ENCODE measurements around the gene ZBTB21.

The ZBTB21 gene

DNA sequence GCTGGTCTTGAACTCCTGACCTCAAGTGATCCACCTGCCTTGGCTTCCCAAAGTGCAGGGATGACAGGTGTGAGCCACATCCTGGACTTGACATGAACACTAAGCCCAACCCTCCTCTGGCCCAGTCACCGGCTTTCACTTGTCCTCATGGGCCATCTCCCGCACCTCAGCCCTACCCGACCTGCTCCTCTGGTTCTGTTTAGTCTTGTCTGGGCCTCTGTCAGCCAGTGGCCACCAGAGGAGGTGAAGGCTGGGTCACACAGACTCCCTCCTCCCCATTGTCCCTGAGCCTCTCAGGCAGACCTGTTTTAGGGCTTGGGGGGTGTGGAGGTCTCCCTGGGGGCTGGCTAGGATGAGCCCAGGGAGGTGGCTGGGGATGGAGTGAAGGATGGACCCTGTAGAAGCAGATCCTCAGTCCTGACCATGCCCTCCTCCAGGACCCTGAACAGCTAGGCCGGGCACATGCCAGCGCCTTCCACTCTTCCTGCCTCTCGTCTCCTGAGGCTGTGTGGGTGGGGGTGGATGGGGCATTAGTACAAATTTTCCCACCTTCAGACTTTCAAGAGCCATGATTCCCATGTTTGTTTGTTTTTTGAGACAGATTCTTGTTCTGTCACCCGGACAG is 34.8 kb upstream of the ZBTB21 start:
- H3K9me3 Mint-ChIP-seq: no peaks in the 10 kb centered on the region
- H3K36me3 Mint-ChIP-seq: no peaks in the 10 kb centered on the region
- H3K27me3 Mint-ChIP-seq: no peaks in the 10 kb centered on the region
- no peak overlapping the region for H3K4me3 Mint-ChIP-seq
- H3K4me1 Mint-ChIP-seq: peaks cover 4% of the 10 kb centered on the region
- no peak overlapping the region for H3K27ac Mint-ChIP-seq
- DNase-seq (ENCODE audit: low spot score in 2 of 2): no peak
- no peak for ATAC-seq (ENCODE audit: low read depth)

DNA sequence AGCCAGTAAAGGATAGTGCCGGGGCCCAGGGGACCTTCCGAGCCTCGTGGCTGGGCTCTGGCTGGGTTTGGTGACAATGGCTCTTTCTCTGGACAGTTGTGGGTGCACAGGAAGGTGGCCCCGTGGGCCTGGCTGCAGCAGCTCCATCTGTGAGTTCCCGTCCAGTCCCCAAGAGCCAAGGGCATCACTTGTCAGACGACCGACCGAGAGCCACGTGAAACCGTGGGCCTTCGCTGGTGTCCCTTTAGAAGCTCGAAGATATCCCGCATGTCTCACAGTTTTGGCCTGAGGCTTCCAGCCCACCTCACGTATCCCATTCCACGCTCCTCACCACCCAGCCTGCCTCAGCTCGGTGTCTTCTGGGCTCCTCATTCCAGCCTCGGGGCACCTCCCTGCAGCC is 33.8 kb upstream of the ZBTB21 start:
- Mint-ChIP-seq H3K4me3 (no peak overlapping the region), H3K9me3 (no peaks in the 10 kb centered on the region), H3K4me1 (peaks cover 4% of the 10 kb centered on the region), H3K27ac (no peak overlapping the region), H3K27me3 (no peaks in the 10 kb centered on the region), H3K36me3 (no peaks in the 10 kb centered on the region)
- ATAC-seq (ENCODE audit: low read depth): no peak
- no peak for DNase-seq (ENCODE audit: low spot score in 2 of 2)

- no peaks in the 10 kb centered on the region for H3K27me3 Mint-ChIP-seq
- H3K27ac Mint-ChIP-seq: no peak overlapping the region
- ATAC-seq (ENCODE audit: low read depth) (no peak), DNase-seq (ENCODE audit: low spot score in 2 of 2) (no peak)
- H3K4me1 Mint-ChIP-seq: peaks cover 6% of the 10 kb centered on the region
- no peaks in the 10 kb centered on the region for H3K36me3 Mint-ChIP-seq
- H3K4me3 Mint-ChIP-seq: no peak overlapping the region
- peaks cover 2% of the 10 kb centered on the region for H3K9me3 Mint-ChIP-seq
Observed at GRCh38 chr21:42043201-42043895, 33.2 kb upstream of the ZBTB21 start.

GRCh38 chr21:42042651-42043050 is 32.5 kb upstream of the ZBTB21 start:
- Mint-ChIP-seq H3K27me3 (no peaks in the 10 kb centered on the region), H3K27ac (no peak overlapping the region), H3K4me1 (peaks cover 7% of the 10 kb centered on the region), H3K4me3 (no peak overlapping the region), H3K36me3 (no peaks in the 10 kb centered on the region), H3K9me3 (peaks cover 2% of the 10 kb centered on the region)
- no peak for DNase-seq (ENCODE audit: low spot score in 2 of 2)
- no peak for ATAC-seq (ENCODE audit: low read depth)

DNA sequence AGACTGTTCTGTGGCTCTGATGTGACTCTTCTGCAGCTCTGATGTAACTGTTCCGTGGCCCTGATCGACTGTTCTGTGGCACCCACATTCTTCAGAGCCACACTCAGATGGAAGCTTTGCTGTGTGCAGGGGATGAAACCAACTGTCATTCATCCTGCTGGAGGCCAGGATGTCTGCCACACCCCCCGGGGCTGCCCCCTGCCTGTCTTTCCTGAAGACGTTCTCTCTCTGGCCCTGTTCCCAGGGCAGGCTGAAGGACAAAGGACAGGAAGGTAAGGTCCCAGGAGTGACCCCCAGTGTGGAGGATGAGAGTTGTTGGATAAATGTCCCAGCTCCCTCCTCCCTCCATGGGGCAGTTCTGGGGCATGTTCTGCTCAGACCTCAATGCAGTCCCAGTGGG is 31.6 kb upstream of the ZBTB21 start:
- no peaks in the 10 kb centered on the region for H3K36me3 Mint-ChIP-seq
- peaks cover 2% of the 10 kb centered on the region for H3K9me3 Mint-ChIP-seq
- no peaks in the 10 kb centered on the region for H3K27me3 Mint-ChIP-seq
- DNase-seq (ENCODE audit: low spot score in 2 of 2): no peak
- H3K4me3 Mint-ChIP-seq: no peak overlapping the region
- H3K27ac Mint-ChIP-seq: peak overlapping the region; percentile 58
- H3K4me1 Mint-ChIP-seq: peaks cover 10% of the 10 kb centered on the region
- ATAC-seq (ENCODE audit: low read depth): no peak

- H3K4me1 Mint-ChIP-seq: peaks cover 10% of the 10 kb centered on the region
- no peaks in the 10 kb centered on the region for H3K27me3 Mint-ChIP-seq
- DNase-seq (ENCODE audit: low spot score in 2 of 2) (no peak), ATAC-seq (ENCODE audit: low read depth) (no peak)
- peaks cover 2% of the 10 kb centered on the region for H3K9me3 Mint-ChIP-seq
- H3K36me3 Mint-ChIP-seq: no peaks in the 10 kb centered on the region
- H3K4me3 Mint-ChIP-seq: no peak overlapping the region
- H3K27ac Mint-ChIP-seq: peak overlapping the region; percentile 58
Observed at GRCh38 chr21:42041246-42041645, 31.1 kb upstream of the ZBTB21 start.

DNA sequence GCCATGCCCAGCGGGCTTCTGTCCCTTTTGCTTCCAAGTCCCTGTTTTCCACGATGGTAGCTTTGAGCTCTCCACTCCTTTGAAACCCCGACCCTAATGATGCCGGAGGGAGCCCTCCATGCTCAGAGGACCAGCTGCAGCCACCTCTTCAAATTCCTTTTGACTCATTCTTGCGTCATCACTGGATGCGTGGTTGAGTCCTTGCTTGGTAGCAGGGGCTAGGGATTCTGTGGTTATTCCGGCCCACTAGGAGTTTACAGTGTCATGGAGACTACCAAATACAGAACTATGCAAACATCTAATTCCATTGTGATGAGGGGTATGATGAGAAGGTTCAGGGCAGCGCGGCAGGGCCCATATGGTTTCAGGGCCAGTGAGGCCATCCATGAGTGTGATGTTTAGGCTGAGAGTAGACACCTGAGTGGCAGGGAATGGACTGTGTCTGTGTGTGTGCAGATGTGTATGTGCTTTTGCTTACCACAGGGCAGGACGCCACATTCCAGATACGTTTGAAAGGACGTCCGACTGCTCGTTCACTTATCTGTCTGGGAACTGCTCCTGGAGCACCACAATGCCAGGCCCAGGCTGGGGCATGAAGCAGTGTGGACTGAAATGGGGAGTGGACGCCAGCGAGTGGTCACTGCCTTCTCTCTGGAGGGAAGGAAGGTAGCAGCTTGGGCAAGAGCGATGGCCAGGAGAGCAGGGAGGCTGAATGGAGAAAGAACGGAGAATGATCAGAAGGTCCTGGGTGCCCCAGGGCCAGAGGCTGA is 30.4 kb upstream of the ZBTB21 start:
- DNase-seq (ENCODE audit: low spot score in 2 of 2) (no peak), ATAC-seq (ENCODE audit: low read depth) (no peak)
- Mint-ChIP-seq H3K4me3 (no peak overlapping the region), H3K9me3 (peaks cover 2% of the 10 kb centered on the region), H3K4me1 (peaks cover 10% of the 10 kb centered on the region), H3K27me3 (no peaks in the 10 kb centered on the region), H3K36me3 (no peaks in the 10 kb centered on the region), H3K27ac (no peak overlapping the region)

DNA sequence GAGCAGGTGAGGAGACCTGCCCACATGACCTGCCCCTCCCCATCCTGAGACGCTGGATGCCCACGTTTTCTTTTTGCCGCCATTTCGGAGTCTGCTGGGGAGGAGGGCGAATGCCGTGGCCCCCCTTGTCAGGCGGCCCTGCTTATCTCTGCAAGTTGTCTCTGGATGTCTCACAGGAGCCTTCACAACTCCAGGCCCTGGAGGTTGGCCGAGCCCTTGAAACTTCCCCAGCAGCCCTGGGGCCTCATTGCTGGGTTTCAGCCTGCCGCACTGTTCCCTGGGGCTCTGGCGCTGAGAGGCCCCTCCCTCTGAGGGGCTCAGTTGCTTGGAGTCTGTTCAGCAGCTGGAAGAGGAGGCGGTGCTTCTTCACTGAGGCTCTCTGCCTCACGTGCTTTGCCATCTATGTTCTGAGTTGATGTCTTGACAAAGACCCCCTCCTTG is 29.8 kb upstream of the ZBTB21 start:
- no peak overlapping the region for H3K4me3 Mint-ChIP-seq
- H3K9me3 Mint-ChIP-seq: peaks cover 2% of the 10 kb centered on the region
- no peak overlapping the region for H3K27ac Mint-ChIP-seq
- no peaks in the 10 kb centered on the region for H3K27me3 Mint-ChIP-seq
- peaks cover 12% of the 10 kb centered on the region for H3K4me1 Mint-ChIP-seq
- no peak for DNase-seq (ENCODE audit: low spot score in 2 of 2)
- H3K36me3 Mint-ChIP-seq: peaks cover 2% of the 10 kb centered on the region
- ATAC-seq (ENCODE audit: low read depth): no peak

DNA sequence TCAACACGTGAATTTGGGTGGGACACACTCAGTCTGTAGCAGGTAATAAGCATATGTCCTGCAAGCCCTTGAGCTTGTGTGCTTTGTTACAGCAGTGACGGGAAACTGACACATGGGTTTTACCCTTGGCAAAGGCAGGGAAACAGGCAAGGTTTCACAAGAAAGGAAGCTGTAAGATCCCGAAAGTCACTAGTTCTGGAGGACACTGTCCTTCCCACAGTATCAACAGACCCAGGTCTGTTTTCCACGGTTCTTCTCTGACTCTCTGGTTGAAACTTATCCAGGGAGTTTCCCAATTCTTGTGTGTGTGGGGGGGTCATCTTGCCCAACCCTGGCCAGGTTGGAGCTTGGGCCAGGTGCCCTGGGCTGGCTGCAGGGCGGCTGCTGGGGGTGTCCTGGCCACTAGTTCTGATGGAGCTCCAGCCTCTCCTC is 29.3 kb upstream of the ZBTB21 start:
- Mint-ChIP-seq H3K4me3 (no peak overlapping the region), H3K27me3 (no peaks in the 10 kb centered on the region), H3K36me3 (peaks cover 2% of the 10 kb centered on the region), H3K4me1 (peaks cover 14% of the 10 kb centered on the region), H3K27ac (no peak overlapping the region), H3K9me3 (peaks cover 2% of the 10 kb centered on the region)
- DNase-seq (ENCODE audit: low spot score in 2 of 2) (no peak), ATAC-seq (ENCODE audit: low read depth) (no peak)

DNA sequence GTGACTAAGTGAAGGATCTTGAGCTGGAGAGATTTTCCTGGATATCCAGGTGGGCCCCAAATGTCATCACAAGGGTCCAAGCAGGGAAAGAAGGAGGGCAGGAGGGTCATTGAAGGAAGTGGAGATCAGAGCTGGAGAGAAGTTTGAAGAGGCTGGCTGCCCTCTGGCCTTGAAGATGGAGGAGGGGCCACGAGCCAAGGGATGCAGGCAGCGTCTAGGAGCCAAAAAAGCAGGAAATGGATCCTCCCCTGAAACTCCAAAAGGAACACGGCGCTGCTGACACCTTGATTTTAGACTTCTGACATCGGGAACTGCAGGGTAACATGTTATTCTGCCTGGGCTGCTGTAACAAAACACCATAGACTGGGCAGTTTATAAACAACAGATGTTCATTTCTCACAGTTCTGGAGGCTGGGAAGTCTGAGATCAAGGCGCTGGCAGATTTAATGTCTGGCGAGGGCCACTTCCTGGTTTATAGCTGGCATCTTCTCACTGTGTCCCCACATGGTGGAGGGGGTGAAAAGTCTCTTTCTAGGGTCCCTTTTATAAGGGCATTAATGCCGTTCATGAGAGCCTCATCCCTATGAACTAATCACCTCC is 28.8 kb upstream of the ZBTB21 start:
- peaks cover 2% of the 10 kb centered on the region for H3K9me3 Mint-ChIP-seq
- peaks cover 2% of the 10 kb centered on the region for H3K36me3 Mint-ChIP-seq
- no peak overlapping the region for H3K27ac Mint-ChIP-seq
- DNase-seq (ENCODE audit: low spot score in 2 of 2): no peak
- no peak for ATAC-seq (ENCODE audit: low read depth)
- H3K4me1 Mint-ChIP-seq: peaks cover 14% of the 10 kb centered on the region
- H3K4me3 Mint-ChIP-seq: no peak overlapping the region
- no peaks in the 10 kb centered on the region for H3K27me3 Mint-ChIP-seq

- H3K36me3 Mint-ChIP-seq: peaks cover 2% of the 10 kb centered on the region
- H3K27me3 Mint-ChIP-seq: no peaks in the 10 kb centered on the region
- H3K27ac Mint-ChIP-seq: no peak overlapping the region
- ATAC-seq (ENCODE audit: low read depth) (no peak), DNase-seq (ENCODE audit: low spot score in 2 of 2) (no peak)
- H3K9me3 Mint-ChIP-seq: peaks cover 2% of the 10 kb centered on the region
- peaks cover 14% of the 10 kb centered on the region for H3K4me1 Mint-ChIP-seq
- H3K4me3 Mint-ChIP-seq: no peak overlapping the region
Observed at GRCh38 chr21:42038393-42038792, 28.2 kb upstream of the ZBTB21 start.

DNA sequence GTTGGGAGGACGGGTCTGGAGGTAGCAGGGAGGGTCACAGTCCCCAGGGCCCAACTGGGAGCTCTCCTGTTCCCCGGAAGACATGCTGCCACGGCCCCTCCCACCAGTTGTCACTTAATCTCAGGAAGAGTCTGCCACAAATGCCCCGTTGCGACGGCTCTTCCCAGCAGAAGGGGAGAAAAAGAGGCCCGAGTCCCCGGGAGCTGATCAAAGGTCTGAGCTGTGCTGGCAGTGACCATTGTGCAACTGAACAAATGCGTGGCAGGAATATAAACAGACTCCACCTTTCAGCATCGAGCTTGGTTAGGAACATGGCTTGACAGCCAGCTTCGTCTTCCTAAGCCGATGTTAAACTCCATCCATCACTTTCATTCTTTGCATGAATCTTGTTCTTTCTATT is 27.8 kb upstream of the ZBTB21 start:
- peaks cover 14% of the 10 kb centered on the region for H3K4me1 Mint-ChIP-seq
- ATAC-seq (ENCODE audit: low read depth) (no peak), DNase-seq (ENCODE audit: low spot score in 2 of 2) (no peak)
- H3K27ac Mint-ChIP-seq: no peak overlapping the region
- H3K27me3 Mint-ChIP-seq: no peaks in the 10 kb centered on the region
- H3K4me3 Mint-ChIP-seq: no peak overlapping the region
- H3K36me3 Mint-ChIP-seq: peaks cover 2% of the 10 kb centered on the region
- H3K9me3 Mint-ChIP-seq: peaks cover 2% of the 10 kb centered on the region

DNA sequence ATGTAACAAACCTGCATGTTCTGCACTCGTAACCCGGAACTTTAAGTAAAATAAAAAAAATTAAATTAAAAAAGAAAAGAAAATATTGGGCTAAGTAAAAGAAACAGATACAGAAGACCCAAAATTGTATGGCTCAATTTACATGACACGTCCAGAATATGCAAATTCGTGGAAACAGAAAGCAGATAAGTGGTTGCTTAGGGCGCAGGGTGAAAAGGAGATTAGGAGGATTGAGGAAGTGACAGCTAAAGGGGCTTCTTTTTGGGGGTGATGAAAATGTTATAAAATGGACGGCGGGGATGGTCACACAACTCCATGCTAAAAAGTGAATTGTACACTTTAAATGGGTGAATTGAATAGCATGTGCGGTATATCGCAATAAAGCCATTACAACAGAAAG is 27.4 kb upstream of the ZBTB21 start:
- Mint-ChIP-seq H3K4me3 (no peak overlapping the region), H3K27me3 (no peaks in the 10 kb centered on the region), H3K27ac (no peak overlapping the region), H3K36me3 (peaks cover 2% of the 10 kb centered on the region), H3K9me3 (peaks cover 2% of the 10 kb centered on the region), H3K4me1 (peaks cover 14% of the 10 kb centered on the region)
- peak; percentile 59 for ATAC-seq (ENCODE audit: low read depth)
- DNase-seq (ENCODE audit: low spot score in 2 of 2): no peak

GRCh38 chr21:42036313-42036712 is 26.2 kb upstream of the ZBTB21 start:
- ATAC-seq (ENCODE audit: low read depth): no peak

More at GRCh38 chr21:42036313-42036712, 26.2 kb upstream of the ZBTB21 start:
- Mint-ChIP-seq H3K9me3 (peaks cover 2% of the 10 kb centered on the region), H3K4me3 (no peak overlapping the region), H3K27ac (no peak overlapping the region), H3K4me1 (peaks cover 11% of the 10 kb centered on the region), H3K36me3 (peaks cover 2% of the 10 kb centered on the region), H3K27me3 (no peaks in the 10 kb centered on the region)
- DNase-seq (ENCODE audit: low spot score in 2 of 2): no peak

All from memory B cell (primary cell).